HEK293T (cell line): ENCODE measurements around the gene ZDHHC4.

Experiments used
- CTBP1 ChIP-seq: fragments of 450-650 bp; IDR thresholded peaks from 2 replicates; pipeline ENCODE4 v1.6.1; 2016; ENCODE audit warnings: borderline replicate concordance
- ELF4 ChIP-seq: fragments of 450-650 bp; IDR thresholded peaks from 2 replicates; pipeline ENCODE4 v1.6.1; 2017; ENCODE audit warnings: antibody characterized with exemption
- HDGF ChIP-seq: fragments of 450-650 bp; IDR thresholded peaks from 2 replicates; pipeline ENCODE4 v1.6.1; 2017; ENCODE audit warnings: antibody characterized with exemption, borderline replicate concordance
- SP1 ChIP-seq: fragments of 450-650 bp; IDR thresholded peaks from 2 replicates; pipeline ENCODE4 v1.6.1; 2017
- SUZ12 ChIP-seq: fragments of 450-650 bp; IDR thresholded peaks from 2 replicates; pipeline ENCODE4 v1.6.1; 2016; ENCODE audit warnings: mild to moderate bottlenecking
- TARDBP ChIP-seq: fragments of 450-650 bp; IDR thresholded peaks from 2 replicates; pipeline ENCODE4 v1.6.1; 2016

GRCh38 chr7:6553448-6554044 is 23.7 kb upstream of the ZDHHC4 start:
- TF ChIP-seq HDGF: no peak
- no peak for TF ChIP-seq SUZ12
- no peak for TF ChIP-seq ELF4
- no peak for TF ChIP-seq SP1
- no peak for TF ChIP-seq TARDBP
- no peak for TF ChIP-seq CTBP1
